Measurements from ENCODE around the gene DGKZ.

DGKZ gene

GRCh38 chr11:46348566-46349401, 1.5 kb downstream of the DGKZ start:
- peak; percentile 84 for DNase-seq

- no peak for DNase-seq
Measured at GRCh38 chr11:46350695-46351094, 3.4 kb downstream of the DGKZ start.

GRCh38 chr11:46351148-46351547, 3.9 kb downstream of the DGKZ start:
- DNase-seq = no peak

GRCh38 chr11:46351606-46352005, 4.3 kb downstream of the DGKZ start:
- DNase-seq = no peak

GRCh38 chr11:46352063-46352841, 5.0 kb downstream of the DGKZ start:
- peak; percentile 66 for DNase-seq

- peak; percentile 37 for DNase-seq
Measured at GRCh38 chr11:46353698-46354097, 6.4 kb downstream of the DGKZ start.

- no peak for DNase-seq
Measured at GRCh38 chr11:46356924-46357482, 9.7 kb downstream of the DGKZ start.

- no peak for DNase-seq
Measured at GRCh38 chr11:46357483-46357936, 10.2 kb downstream of the DGKZ start.

- DNase-seq = no peak
Measured at GRCh38 chr11:46359953-46360352, 12.7 kb downstream of the DGKZ start.

GRCh38 chr11:46360878-46361277, 13.6 kb downstream of the DGKZ start:
- no peak for DNase-seq

- peak; percentile 81 for DNase-seq
Measured at GRCh38 chr11:46361283-46362155, 14.3 kb downstream of the DGKZ start.

- DNase-seq = no peak
Measured at GRCh38 chr11:46362156-46363030, 15.1 kb downstream of the DGKZ start.

- DNase-seq = no peak
Measured at GRCh38 chr11:46363031-46363407, 15.8 kb downstream of the DGKZ start.

GRCh38 chr11:46363455-46364005, 16.3 kb downstream of the DGKZ start:
- DNase-seq = no peak

GRCh38 chr11:46364056-46364455, 16.8 kb downstream of the DGKZ start:
- DNase-seq = no peak

- no peak for DNase-seq
Measured at GRCh38 chr11:46364791-46365190, 17.5 kb downstream of the DGKZ start.

- DNase-seq = no peak
Measured at GRCh38 chr11:46366260-46366659, 19.0 kb downstream of the DGKZ start.

- DNase-seq = no peak
Measured at GRCh38 chr11:46366661-46367161, 19.4 kb downstream of the DGKZ start.

GRCh38 chr11:46367244-46367915, 20.1 kb downstream of the DGKZ start:
- DNase-seq = peak; percentile 72

GRCh38 chr11:46367916-46368267, 20.6 kb downstream of the DGKZ start:
- DNase-seq = no peak

Data from activated CD4-positive, alpha-beta T cell treated with anti-CD3 and anti-CD28 coated beads, Interleukin-2, amount 50 U/mL, for 16 hours (primary cell).